Measurements from ENCODE around the gene CKM. TPM values are rescaled to one million over a fixed set of nuclear protein-coding genes. Genes with fewer than 3 reads are reported as not detected.
"Not testable (repeated sequence)": the region's sequence is repeated elsewhere in the genome, so short reads cannot be mapped to it uniquely, and the experiment has no call there.

CKM gene
- total RNA-seq, 1 donor from 2014 or later, result 6,589 TPM

DNA sequence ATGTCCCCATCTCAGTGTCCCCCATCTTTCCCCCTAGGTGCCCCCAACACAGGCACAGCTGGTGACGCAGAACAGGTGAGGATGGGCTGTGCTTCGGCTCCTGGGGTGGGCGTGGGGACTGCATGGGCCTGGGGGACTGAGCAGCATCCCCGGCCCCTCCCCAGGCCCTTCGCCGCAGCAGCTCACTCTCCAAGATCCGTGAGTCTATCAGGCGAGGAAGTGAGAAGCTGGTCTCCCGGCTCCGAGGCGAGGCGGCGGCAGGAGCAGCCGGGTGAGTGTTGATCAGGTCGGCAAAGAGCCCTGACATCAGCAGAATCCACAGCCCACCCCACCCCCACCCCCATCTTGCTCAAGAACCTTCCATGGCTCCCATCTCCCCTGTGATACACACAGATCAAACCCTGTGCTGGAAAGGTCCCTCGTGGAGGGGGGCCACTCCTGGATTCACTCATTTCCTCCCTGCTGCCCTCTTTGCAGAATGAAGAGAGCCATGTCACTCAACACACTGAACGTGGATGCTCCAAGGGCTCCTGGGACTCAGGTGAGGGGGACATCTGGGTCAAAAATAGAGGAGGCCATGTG lies 27.9 kb upstream of the CKM start:
- DNase-seq (no peak), ATAC-seq (no peak)
- intact Hi-C loops (cut with micrococcal nuclease), result no loop called here

DNA sequence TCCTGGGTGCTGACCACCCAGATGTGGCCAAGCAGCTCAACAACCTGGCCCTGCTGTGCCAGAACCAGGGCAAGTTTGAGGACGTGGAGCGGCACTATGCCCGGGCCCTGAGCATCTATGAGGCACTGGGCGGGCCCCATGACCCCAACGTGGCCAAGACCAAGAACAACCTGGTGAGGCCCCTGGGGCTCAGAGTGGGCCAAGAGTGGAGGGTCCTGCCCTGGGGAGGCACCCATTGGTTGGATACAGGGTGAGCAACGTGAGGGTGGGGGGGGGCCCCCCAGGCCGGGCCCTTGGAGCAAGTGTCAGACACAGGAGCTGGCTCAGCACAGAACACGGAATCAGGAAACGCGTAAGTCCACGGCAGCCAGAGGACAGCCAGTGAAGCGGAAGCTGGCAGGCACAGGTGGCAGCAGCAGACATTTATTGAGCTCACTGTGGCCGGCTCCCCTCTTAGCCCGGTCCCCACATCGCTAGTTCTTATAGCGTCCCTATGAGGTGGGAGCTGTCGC lies 26.8 kb upstream of the CKM start:
- intact Hi-C loops (cut with micrococcal nuclease), result no loop called here
- no peak for DNase-seq
- no peak for ATAC-seq

GRCh38 chr19:45349126-45349415 lies 26.4 kb upstream of the CKM start:
- no peak for ATAC-seq
- DNase-seq, result no peak
- intact Hi-C loops (cut with micrococcal nuclease), result no loop called here

DNA sequence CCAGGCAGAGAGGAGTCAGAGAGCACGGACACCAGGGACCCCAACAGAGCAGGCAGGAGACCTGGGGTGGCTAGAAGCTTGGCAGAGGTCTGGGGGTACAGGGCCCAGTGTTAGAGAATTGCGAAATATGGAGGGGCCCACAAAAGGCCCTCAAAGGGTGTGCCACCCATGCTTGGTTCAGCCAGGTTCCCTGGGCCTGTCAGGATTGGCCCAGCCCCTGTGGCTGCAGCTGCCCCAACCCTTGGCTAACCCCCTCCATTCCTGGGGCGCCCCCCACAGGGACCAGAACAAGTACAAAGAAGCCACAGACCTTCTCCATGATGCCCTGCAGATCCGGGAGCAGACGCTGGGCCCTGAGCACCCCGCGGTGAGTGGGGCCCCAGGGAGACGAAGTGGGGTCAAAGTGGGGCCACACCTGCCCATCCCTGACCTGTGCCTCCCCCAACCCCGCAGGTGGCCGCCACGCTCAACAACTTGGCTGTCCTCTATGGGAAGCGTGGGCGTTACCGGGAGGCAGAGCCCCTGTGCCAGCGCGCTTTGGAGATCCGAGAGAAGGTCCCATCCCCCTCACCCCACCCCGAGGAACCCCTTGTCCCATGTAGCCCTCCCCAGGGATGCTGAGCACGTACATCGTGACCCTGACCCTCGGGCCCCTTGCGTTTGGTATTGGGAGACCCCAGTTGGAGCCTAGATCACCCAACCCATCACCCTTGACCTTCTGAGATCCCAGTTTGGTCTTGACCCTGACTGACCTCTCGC lies 25.9 kb upstream of the CKM start:
- intact Hi-C loops (cut with micrococcal nuclease), result no loop called here
- DNase-seq (no peak), ATAC-seq (no peak)

GRCh38 chr19:45347570-45348366 lies 25.1 kb upstream of the CKM start:
- intact Hi-C loops (cut with micrococcal nuclease), result no loop called here
- DNase-seq, result no peak
- no peak for ATAC-seq

DNA sequence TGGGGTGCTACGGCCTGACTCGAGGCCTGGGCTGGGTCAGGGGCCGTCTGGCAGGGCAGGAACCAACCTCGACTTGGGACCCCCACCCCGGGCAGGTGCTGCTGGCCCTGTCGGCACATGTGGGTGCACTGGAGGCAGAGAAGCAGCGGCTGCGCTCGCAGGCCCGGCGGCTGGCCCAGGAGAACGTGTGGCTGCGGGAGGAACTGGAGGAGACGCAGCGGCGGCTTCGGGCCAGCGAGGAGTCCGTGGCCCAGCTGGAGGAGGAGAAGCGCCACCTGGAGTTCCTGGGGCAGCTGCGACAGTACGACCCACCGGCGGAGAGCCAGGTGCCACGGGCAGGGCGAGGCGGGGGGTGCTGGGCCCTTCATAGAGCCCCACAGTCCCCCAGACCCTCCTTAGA lies 23.8 kb upstream of the CKM start:
- ATAC-seq, result no peak

DNA sequence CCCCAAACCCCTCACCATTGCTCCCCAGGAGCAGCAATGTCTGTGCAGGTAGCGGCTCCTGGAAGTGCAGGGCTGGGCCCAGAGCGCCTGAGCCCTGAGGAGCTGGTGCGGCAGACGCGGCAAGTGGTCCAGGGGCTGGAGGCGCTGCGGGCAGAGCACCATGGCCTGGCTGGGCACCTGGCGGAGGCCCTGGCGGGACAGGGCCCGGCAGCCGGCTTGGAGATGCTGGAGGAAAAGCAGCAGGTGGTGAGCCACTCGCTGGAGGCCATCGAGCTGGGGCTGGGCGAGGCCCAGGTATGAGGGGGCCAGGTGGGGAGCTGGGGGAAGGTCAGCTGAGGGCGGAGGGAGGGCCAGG lies 22.8 kb upstream of the CKM start:
- ATAC-seq (no peak), DNase-seq (no peak)
- intact Hi-C loops (cut with micrococcal nuclease), result no loop called here

More for the DNA sequence above, 23.8 kb upstream of the CKM start:
- intact Hi-C loops (cut with micrococcal nuclease), result no loop called here
- DNase-seq, result no peak

DNA sequence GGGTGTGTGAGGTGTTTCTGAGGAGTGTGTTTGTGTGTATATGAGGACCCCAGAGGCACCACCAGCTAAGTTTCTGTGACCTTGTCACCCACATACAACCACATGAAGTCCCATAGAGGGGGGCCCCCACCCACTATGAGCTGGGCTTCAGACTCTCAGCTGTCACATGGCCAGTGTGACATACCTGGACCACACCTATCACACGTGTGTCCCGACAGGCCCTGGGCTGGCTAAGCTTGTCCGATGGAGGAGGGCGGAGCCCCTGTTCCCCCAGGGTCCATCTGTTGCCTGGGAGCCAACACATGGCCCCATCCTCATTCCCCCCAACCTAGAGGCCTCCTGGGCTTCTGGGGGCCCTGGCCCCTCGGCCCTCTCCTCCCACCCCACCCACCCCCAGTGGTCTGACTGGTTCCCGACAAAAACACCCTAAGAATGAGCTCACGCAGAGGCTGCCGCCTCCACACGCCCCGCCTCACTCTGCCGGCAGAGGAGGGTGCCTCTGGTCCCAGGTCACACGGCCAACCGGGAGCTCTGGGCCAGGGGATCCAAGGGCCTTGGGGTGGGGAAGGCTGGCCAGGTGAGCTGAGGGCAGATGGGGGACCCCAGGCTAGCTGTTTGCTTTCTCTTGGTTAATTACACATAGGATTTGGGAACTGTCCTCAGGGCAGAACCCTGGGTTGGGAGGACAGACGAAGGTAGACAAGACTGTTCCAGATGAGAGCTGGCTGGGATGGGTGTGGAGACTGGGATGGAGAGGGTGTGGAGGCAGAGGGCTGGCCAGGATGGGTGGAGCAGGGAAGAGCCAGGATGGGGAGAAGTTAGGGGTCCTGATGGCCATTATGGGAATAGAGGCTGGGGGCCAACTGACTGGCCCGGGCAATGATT lies 22.2 kb upstream of the CKM start:
- intact Hi-C loops (cut with micrococcal nuclease), result no loop called here
- no peak for ATAC-seq
- DNase-seq, result no peak

GRCh38 chr19:45342911-45343310 lies 20.2 kb upstream of the CKM start:
- intact Hi-C loops (cut with micrococcal nuclease), result no loop called here
- ATAC-seq (no peak), DNase-seq (no peak)

- no peak for DNase-seq
- ATAC-seq, result no peak
- intact Hi-C loops (cut with micrococcal nuclease), result no loop called here
Measured at GRCh38 chr19:45340899-45341453, 18.3 kb upstream of the CKM start.

GRCh38 chr19:45340232-45340898 lies 17.7 kb upstream of the CKM start, which contains the start of gene KLC3:
Gene KLC3 (plus strand): TSS chr19:45340750. CDS start chr19:45345542, 4,792 bp downstream.
- ATAC-seq (peak; percentile 35), DNase-seq (no peak)
- intact Hi-C loops (cut with micrococcal nuclease), result no loop called here

GRCh38 chr19:45339629-45340028 lies 17.0 kb upstream of the CKM start:
- intact Hi-C loops (cut with micrococcal nuclease), result no loop called here
- no peak for ATAC-seq
- DNase-seq, result no peak

DNA sequence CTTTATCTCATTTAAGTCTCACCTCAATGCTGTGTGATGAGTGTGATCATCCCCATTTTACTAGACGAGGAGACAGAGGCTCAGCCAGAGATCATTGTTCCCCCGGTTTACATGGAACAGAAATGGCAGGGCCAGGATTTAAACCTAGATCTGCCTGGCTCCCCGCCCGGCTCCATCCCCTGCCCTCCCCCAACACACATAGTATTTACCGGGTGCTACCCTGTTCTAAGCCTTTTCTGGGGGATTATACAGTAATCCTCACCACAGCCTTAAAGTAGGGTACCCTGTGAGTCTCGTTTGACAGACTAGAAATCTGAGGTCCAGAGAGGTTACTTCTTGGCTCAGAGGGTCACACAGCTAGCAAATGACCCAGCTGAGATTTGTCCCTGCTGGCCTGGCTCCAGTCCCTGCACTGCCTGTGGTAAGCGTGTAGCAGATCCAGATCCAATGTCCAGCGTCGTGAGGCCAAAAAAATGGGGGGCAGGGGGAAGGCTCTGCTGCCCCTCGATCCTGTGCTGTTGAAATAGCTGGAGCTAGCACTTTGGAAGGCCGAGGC lies 14.1 kb upstream of the CKM start:
- no peak for DNase-seq
- intact Hi-C loops (cut with micrococcal nuclease), result no loop called here

DNA sequence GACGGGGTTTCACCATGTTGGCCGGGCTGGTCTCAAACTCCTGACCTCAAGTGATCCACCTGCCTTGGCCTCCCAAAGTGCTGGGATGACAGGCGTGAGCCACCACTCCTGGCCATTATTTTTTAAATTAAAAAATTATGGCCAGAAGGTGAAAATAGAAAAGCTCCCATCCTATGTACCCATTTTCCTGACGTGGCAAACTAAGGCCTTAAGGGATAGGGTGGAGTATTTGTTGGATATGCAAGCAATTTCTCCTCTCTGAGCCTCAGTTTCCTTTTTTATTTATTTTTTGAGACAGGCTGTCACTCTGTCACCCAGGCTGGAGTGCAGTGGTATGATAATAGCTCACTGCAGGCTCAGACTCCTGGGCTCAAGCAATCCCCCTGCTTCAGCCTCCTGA lies 12.2 kb upstream of the CKM start:
- DNase-seq; intact Hi-C loops (cut with micrococcal nuclease); ATAC-seq: not testable (repeated sequence)

More for the DNA sequence above, 14.1 kb upstream of the CKM start:
- no peak for ATAC-seq

GRCh38 chr19:45333609-45334303 lies 11.1 kb upstream of the CKM start:
- intact Hi-C loops (cut with micrococcal nuclease), result no loop called here
- DNase-seq (no peak), ATAC-seq (no peak)

- no peak for DNase-seq
- intact Hi-C loops (cut with micrococcal nuclease), result no loop called here
- no peak for ATAC-seq
Measured at GRCh38 chr19:45331411-45331810, 8.7 kb upstream of the CKM start.

DNA sequence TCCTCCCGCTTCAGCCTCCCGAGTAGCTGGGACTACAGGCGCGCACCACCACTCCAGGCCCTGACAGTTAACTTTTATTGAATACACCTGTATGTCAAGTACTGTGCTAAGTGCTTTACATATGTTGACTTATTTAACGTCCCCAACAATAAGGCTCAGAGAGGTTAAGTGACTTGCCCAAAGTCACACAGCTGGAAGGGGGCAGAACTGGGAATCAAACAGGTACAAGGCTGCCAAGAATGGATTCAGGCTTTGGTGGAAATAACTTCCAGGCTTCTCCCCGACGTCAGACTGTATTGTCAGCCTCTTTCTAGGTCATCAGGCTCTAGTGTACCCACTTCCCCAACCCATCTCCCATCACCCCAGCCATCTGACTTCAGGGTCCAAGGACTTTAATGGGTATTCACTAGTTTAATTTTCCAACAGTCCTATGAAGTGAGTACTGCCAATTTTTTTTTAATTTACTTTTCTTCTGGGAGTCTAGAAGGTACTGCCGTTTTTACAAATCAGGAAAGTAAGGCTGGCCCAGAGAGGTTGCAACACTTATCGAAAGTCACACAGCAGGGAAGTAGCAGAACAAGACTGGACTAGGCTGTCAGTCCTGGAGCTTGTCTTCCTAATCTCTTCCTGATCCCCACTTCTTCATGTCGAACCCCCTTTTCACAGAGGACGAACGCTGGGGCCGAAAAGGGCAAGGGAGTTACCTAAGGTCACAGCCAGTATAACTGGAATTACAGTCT lies 4.9 kb upstream of the CKM start:
- DNase-seq, result no peak
- intact Hi-C loops (cut with micrococcal nuclease), result no loop called here
- ATAC-seq, result no peak
